CD4-positive, CD25-positive, alpha-beta regulatory T cell (primary cell): ENCODE data around the gene NUP58. TPM values are rescaled to one million over a fixed set of nuclear protein-coding genes. Genes with fewer than 3 reads are reported as not detected.

Experiments
- ATAC-seq, 2 donors: fragments of 150-1000 bp; cut with Tn5 transposase; one replicate each; pipeline ENCODE4 v1.10.0; 2021; ENCODE audit warnings: low read depth in 2 of 2, moderate number of reproducible peaks in 2 of 2, moderate library complexity in 1 of 2
- DNase-seq, 3 donors: peaks; one replicate each; pipeline versions ENCODE4 v3.0.0 to v3.0.0-alpha.2; 2012 to 2022; ENCODE audit warnings: mixed read lengths in 1 of 3
- H3K27ac ChIP-seq: one replicate; pipeline ENCODE4 v1.7.0; 2013; ENCODE audit warnings: mild to moderate bottlenecking, low read length; ENCODE audit not compliant: insufficient read depth, poor library complexity, severe bottlenecking
- H3K27me3 ChIP-seq: one replicate; pipeline ENCODE4 v1.7.0; 2013; ENCODE audit warnings: low read length; ENCODE audit not compliant: control insufficient read depth, insufficient read depth
- H3K36me3 ChIP-seq: one replicate; pipeline ENCODE4 v1.7.0; 2013; ENCODE audit warnings: mild to moderate bottlenecking, low read length, moderate library complexity; ENCODE audit not compliant: control insufficient read depth, insufficient read depth
- H3K4me1 ChIP-seq: 2 replicates; pipeline ENCODE4 v1.7.0; 2013; ENCODE audit warnings: mild to moderate bottlenecking, low read length; ENCODE audit not compliant: insufficient read depth, control insufficient read depth, poor library complexity, severe bottlenecking
- H3K4me3 ChIP-seq: one replicate; pipeline ENCODE4 v1.7.0; 2013; ENCODE audit warnings: low read depth, mild to moderate bottlenecking, low read length, moderate library complexity
- H3K9me3 ChIP-seq, 2 experiments: 1 replicate in 1 of 2; 2 replicates in 1 of 2; pipeline ENCODE4 v1.7.0; 2013; ENCODE audit warnings: low read length in 2 of 2, mild to moderate bottlenecking in 1 of 2, moderate library complexity in 1 of 2; ENCODE audit not compliant: control insufficient read depth in 2 of 2
- H3K27ac Mint-ChIP-seq, 3 donors: one replicate each; pipeline ENCODE4 v1.8.0; 2020 to 2022; ENCODE audit warnings: mild to moderate bottlenecking in 3 of 3, mixed read lengths in 3 of 3, moderate library complexity in 2 of 3
- H3K27me3 Mint-ChIP-seq: one replicate; pipeline ENCODE4 v1.8.0; 2022; ENCODE audit warnings: mild to moderate bottlenecking, mixed read lengths
- H3K36me3 Mint-ChIP-seq: one replicate; pipeline ENCODE4 v1.8.0; 2020; ENCODE audit warnings: mixed read lengths
- H3K4me1 Mint-ChIP-seq, 4 donors: one replicate each; pipeline ENCODE4 v1.8.0; 2020 to 2022; ENCODE audit warnings: mixed read lengths in 4 of 4, mild to moderate bottlenecking in 1 of 4
- H3K4me3 Mint-ChIP-seq, 4 donors: one replicate each; pipeline ENCODE4 v1.8.0; 2020 to 2022; ENCODE audit warnings: mild to moderate bottlenecking in 4 of 4, mixed read lengths in 4 of 4, moderate library complexity in 3 of 4
- H3K9me3 Mint-ChIP-seq, 7 donors: one replicate each; pipeline ENCODE4 v1.8.0; 2020 to 2022; ENCODE audit warnings: mixed read lengths in 7 of 7, mild to moderate bottlenecking in 3 of 7, moderate library complexity in 2 of 7
- polyA plus RNA-seq, 4 donors: library from polyadenylated mRNA; unstranded; fragments of 300-500 nt; fragmentation: Illumina TruSeq; gene quantifications; one replicate each; pipeline ENCODE4 v1.2.3, GENCODE V29; 2021
- total RNA-seq: library from RNA; stranded (reverse); gene quantifications from one replicate; pipeline ENCODE4 v1.2.3, GENCODE V29; 2022

NUP58 gene
- total RNA-seq (77.3 TPM), polyA plus RNA-seq (10 to 100 TPM; 17.9 to 23.4 (median 18.5) TPM)

DNA sequence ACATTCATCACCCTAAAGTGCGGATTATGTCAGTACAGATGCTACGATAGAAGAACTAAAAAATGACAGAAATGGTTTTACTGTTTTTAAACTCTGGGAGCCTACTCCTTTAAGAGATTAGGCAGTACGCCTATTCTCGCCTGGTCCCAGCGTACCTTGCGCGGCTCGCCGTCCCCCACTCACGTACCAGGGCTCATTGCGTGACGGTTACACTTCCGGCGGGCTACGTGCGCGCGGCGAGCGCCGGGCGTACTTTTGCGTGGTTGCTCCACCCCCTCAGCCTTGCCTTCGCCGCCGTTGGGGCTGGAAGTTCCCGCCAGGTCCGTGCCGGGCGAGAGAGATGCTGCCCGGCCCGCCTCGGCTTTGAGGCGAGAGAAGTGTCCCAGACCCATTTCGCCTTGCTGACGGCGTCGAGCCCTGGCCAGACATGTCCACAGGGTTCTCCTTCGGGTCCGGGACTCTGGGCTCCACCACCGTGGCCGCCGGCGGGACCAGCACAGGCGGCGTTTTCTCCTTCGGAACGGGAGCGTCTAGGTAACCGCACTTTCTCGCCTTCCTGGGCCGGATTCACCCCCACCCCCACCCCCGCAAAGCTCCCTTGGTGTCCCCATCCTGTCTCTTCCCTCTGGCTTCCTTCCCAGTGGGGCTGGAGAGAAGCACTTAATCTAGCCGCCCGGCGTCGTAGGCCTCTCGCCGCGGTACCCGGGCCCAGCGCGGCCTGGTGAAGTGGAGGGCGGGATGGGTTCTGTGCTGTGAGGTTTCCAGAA, at the start of gene NUP58:
Gene NUP58 (plus strand): TSS at position 279 of the 767 bp plus-strand sequence. CDS start 149 bp downstream, at position 428.
- Mint-ChIP-seq H3K4me3 (peak within 1 kb of the TSS; percentile 92 to 95 (median 93)), H3K9me3 (peaks cover 0 to 2% (median 0%) of the 10 kb centered on the region in 7 donors), H3K4me1 (peaks cover 28 to 48% (median 33%) of the 10 kb centered on the region in 4 donors), H3K36me3 (peaks cover 10% of the 10 kb centered on the region), H3K27me3 (peaks cover 24% of the 10 kb centered on the region), H3K27ac (peak within 1 kb of the TSS; percentile 91 to 95 (median 94))
- peak within 1 kb of the TSS; percentile 97 for H3K4me3 ChIP-seq
- ATAC-seq (peak; percentile 99 to 100), DNase-seq (peak; percentile 91 to 97 (median 93))
- peaks cover 20% of the 10 kb centered on the region for H3K4me1 ChIP-seq
- peak within 1 kb of the TSS; percentile 98 for H3K27ac ChIP-seq
- no peaks in the 10 kb centered on the region for H3K9me3 ChIP-seq
- peaks cover 13% of the 10 kb centered on the region for H3K27me3 ChIP-seq
- H3K36me3 ChIP-seq: peaks cover 9% of the 10 kb centered on the region

DNA sequence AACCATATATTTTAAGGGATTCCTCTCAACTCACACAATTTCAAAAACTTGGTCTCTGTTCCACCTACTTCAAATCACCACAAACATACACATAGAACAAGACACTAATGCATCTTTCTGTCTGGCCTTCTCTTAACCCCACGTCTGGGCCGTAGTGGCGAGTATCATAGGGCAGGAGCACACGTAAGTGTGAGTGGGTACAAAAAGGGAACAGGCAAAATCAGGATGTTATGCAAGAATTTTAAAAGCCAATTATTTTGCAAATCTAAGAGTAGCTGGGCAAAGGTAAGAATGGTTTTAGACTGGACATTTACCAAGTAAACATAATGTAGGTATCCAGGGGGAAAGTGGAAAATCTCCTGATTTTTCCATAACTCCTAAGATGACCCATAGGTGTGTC, 49.2 kb upstream of the NUP58 start:
- H3K27ac Mint-ChIP-seq: no peak overlapping the region
- no peaks in the 10 kb centered on the region for H3K9me3 ChIP-seq
- DNase-seq (no peak), ATAC-seq (no peak)
- H3K4me1 Mint-ChIP-seq: peaks cover 0 to 7% (median under 1%) of the 10 kb centered on the region in 4 donors
- H3K36me3 ChIP-seq: peaks cover 87% of the 10 kb centered on the region
- H3K27me3 ChIP-seq: no peaks in the 10 kb centered on the region
- H3K27ac ChIP-seq: no peak overlapping the region
- no peak overlapping the region for H3K4me3 ChIP-seq
- H3K36me3 Mint-ChIP-seq: peaks cover 41% of the 10 kb centered on the region
- no peak overlapping the region for H3K4me3 Mint-ChIP-seq
- H3K9me3 Mint-ChIP-seq: no peaks in the 10 kb centered on the region
- no peaks in the 10 kb centered on the region for H3K27me3 Mint-ChIP-seq
- no peaks in the 10 kb centered on the region for H3K4me1 ChIP-seq

DNA sequence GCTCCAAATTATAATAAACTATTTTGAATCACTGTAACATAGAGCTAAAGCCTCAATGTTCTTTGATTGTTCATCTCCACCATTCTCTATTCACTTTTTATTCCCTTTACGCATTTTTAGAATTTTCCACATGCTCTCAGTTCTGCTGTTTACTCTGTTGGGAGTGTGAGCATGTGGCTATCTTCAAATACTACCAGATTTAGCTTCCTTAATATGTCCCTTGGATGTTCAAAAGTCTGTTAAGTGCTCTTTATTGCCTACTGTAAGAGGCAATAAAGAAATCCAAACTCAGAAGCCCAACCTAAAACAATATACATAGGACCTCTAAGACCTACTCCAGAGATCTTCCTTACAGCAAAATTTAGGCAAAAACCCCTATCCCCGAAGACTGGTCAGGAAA, 48.7 kb upstream of the NUP58 start:
- ATAC-seq: no peak
- Mint-ChIP-seq H3K9me3 (no peaks in the 10 kb centered on the region), H3K27ac (no peak overlapping the region), H3K4me1 (peaks cover 0 to 7% (median 2%) of the 10 kb centered on the region in 4 donors), H3K36me3 (peaks cover 46% of the 10 kb centered on the region), H3K27me3 (no peaks in the 10 kb centered on the region), H3K4me3 (peak overlapping the region in 1 of 4 donors; percentile 23)
- no peak overlapping the region for H3K27ac ChIP-seq
- H3K27me3 ChIP-seq: no peaks in the 10 kb centered on the region
- H3K9me3 ChIP-seq: no peaks in the 10 kb centered on the region
- H3K4me1 ChIP-seq: no peaks in the 10 kb centered on the region
- no peak overlapping the region for H3K4me3 ChIP-seq
- no peak for DNase-seq
- H3K36me3 ChIP-seq: peaks cover 92% of the 10 kb centered on the region

DNA sequence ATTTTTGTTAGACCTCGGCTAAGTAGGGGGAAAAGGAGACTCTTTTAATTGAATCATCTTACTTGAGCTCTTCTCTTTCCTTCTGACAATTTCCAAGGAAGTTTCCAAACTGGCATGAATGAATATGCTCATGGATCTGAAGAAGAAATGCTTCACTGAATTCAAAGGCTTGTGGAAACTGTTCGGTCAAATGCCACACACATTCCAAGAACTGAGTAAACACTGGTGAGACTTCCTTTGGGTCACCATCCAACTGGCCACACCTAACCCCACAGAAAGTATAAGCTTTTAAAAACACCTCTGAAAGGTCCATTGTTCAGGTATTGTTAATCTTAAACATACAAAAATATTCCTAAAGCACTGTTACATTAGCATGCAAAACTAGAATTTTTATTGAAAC, 47.7 kb upstream of the NUP58 start:
- Mint-ChIP-seq H3K27ac (peak overlapping the region in 1 of 3 donors; percentile 38), H3K9me3 (no peaks in the 10 kb centered on the region), H3K4me3 (no peak overlapping the region), H3K27me3 (no peaks in the 10 kb centered on the region), H3K36me3 (peaks cover 47% of the 10 kb centered on the region), H3K4me1 (peaks cover 0 to 7% (median 3%) of the 10 kb centered on the region in 4 donors)
- DNase-seq (no peak), ATAC-seq (no peak)
- no peaks in the 10 kb centered on the region for H3K9me3 ChIP-seq
- peaks cover 94% of the 10 kb centered on the region for H3K36me3 ChIP-seq
- H3K27me3 ChIP-seq: no peaks in the 10 kb centered on the region
- H3K27ac ChIP-seq: no peak overlapping the region
- H3K4me1 ChIP-seq: no peaks in the 10 kb centered on the region
- H3K4me3 ChIP-seq: no peak overlapping the region

GRCh38 chr13:25262261-25262660, 39.2 kb upstream of the NUP58 start:
- Histone ChIP-seq H3K27ac (no peak overlapping the region), H3K4me1 (no peaks in the 10 kb centered on the region), H3K9me3 (no peaks in the 10 kb centered on the region), H3K4me3 (no peak overlapping the region), H3K36me3 (peaks cover 78% of the 10 kb centered on the region), H3K27me3 (no peaks in the 10 kb centered on the region)
- ATAC-seq (no peak), DNase-seq (no peak)
- Mint-ChIP-seq H3K27ac (no peak overlapping the region), H3K27me3 (no peaks in the 10 kb centered on the region), H3K36me3 (peaks cover 32% of the 10 kb centered on the region), H3K4me3 (no peak overlapping the region), H3K9me3 (no peaks in the 10 kb centered on the region), H3K4me1 (peaks cover 0 to 11% (median under 1%) of the 10 kb centered on the region in 4 donors)

DNA sequence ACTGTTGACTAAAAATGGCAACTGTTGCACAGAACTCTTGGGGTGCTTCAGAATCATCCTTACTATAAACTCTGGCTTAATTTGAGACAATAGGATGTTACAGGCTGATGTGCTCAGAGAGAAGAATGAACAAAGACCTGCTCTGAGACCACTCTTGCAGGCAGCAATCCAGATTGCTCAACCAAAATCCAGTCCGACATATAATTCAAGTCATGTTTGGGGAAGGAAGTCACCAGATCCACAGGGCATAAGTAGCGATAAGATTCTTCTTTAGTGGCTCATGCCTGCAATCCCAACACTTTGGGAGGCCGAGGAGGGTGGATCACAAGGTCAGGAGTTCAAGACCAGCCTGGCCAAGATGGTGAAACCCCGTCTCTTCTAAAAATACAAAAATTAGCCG, 34.7 kb upstream of the NUP58 start:
- Mint-ChIP-seq H3K9me3 (no peaks in the 10 kb centered on the region), H3K27me3 (no peaks in the 10 kb centered on the region), H3K4me3 (no peak overlapping the region), H3K4me1 (peaks cover 15 to 27% (median 20%) of the 10 kb centered on the region in 4 donors), H3K36me3 (peaks cover 34% of the 10 kb centered on the region), H3K27ac (peak overlapping the region in 1 of 3 donors; percentile 36)
- H3K9me3 ChIP-seq: no peaks in the 10 kb centered on the region
- peaks cover 57% of the 10 kb centered on the region for H3K36me3 ChIP-seq
- no peak overlapping the region for H3K4me3 ChIP-seq
- no peak overlapping the region for H3K27ac ChIP-seq
- ATAC-seq: no peak
- no peak for DNase-seq
- no peaks in the 10 kb centered on the region for H3K27me3 ChIP-seq
- H3K4me1 ChIP-seq: no peaks in the 10 kb centered on the region

- no peak overlapping the region for H3K4me3 Mint-ChIP-seq
- no peaks in the 10 kb centered on the region for H3K27me3 ChIP-seq
- H3K4me3 ChIP-seq: no peak overlapping the region
- DNase-seq (peak in 1 of 3 donors; percentile 30), ATAC-seq (peak; percentile 64 to 66)
- H3K36me3 ChIP-seq: peaks cover 57% of the 10 kb centered on the region
- H3K9me3 Mint-ChIP-seq: no peaks in the 10 kb centered on the region
- no peak overlapping the region for H3K27ac ChIP-seq
- H3K4me1 Mint-ChIP-seq: peaks cover 15 to 29% (median 20%) of the 10 kb centered on the region in 4 donors
- H3K4me1 ChIP-seq: no peaks in the 10 kb centered on the region
- H3K27ac Mint-ChIP-seq: peak overlapping the region in 2 of 3 donors; percentile 5 to 13
- H3K27me3 Mint-ChIP-seq: no peaks in the 10 kb centered on the region
- H3K36me3 Mint-ChIP-seq: peaks cover 34% of the 10 kb centered on the region
- H3K9me3 ChIP-seq: no peaks in the 10 kb centered on the region
Measured at GRCh38 chr13:25267715-25268114, 33.7 kb upstream of the NUP58 start.

DNA sequence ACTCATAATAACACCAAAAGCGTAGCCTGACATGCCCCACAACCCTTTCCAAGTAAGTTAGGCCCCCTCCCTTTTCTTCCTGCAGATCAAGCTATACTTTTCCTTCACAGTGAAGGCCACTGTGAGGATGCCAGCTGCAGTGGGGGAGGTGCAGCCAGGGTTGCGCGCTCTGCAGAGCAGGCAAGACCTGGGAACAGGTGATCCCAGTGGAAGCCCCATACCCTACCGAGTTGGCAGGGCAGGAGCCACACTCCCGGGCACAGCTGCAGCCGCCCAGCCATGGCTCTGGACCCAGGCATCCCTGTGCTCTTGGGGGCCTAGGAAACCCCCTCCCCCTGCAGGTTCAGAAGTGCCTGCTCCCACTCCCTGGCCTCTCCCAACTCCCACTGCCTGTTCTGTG, 32.9 kb upstream of the NUP58 start:
- no peaks in the 10 kb centered on the region for H3K4me1 ChIP-seq
- no peaks in the 10 kb centered on the region for H3K9me3 Mint-ChIP-seq
- DNase-seq (no peak), ATAC-seq (no peak)
- H3K27me3 Mint-ChIP-seq: no peaks in the 10 kb centered on the region
- no peaks in the 10 kb centered on the region for H3K9me3 ChIP-seq
- H3K4me1 Mint-ChIP-seq: peaks cover 15 to 29% (median 20%) of the 10 kb centered on the region in 4 donors
- peaks cover 53% of the 10 kb centered on the region for H3K36me3 ChIP-seq
- peaks cover 34% of the 10 kb centered on the region for H3K36me3 Mint-ChIP-seq
- no peaks in the 10 kb centered on the region for H3K27me3 ChIP-seq
- H3K4me3 Mint-ChIP-seq: no peak overlapping the region
- peak overlapping the region; percentile 5 to 78 (median 13) for H3K27ac Mint-ChIP-seq
- H3K27ac ChIP-seq: no peak overlapping the region
- no peak overlapping the region for H3K4me3 ChIP-seq
